NOMO-1 (cell line): Measurements from ENCODE around the gene MYBBP1A.

Experiments
- DNase-seq, 2 experiments: peaks; one replicate each; lab custom pipeline; 2025; ENCODE audit not compliant: unreplicated experiment in 2 of 2; lab: John Stamatoyannopoulos, UW

MYBBP1A gene

DNA sequence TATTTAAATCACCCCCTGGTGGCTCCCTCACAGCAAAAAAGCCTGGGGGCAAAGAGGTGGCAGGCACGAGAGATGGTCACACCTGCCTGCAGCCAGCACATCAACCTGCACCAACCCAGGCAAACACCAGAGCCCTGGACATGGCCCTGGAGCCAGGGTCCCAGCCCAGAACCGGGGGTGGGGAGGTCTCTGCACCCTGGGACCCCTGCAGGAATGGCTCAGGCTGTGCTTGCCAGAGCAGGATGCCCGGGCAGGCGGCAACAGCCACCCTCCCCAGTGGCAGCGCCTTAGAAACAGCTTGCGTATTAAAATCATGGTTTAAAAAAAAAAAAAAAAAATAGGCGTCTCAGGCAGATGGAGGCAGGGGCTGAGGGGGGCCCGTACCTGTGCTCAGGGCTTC is 16.2 kb downstream of the MYBBP1A start:
- DNase-seq: no peak

DNA sequence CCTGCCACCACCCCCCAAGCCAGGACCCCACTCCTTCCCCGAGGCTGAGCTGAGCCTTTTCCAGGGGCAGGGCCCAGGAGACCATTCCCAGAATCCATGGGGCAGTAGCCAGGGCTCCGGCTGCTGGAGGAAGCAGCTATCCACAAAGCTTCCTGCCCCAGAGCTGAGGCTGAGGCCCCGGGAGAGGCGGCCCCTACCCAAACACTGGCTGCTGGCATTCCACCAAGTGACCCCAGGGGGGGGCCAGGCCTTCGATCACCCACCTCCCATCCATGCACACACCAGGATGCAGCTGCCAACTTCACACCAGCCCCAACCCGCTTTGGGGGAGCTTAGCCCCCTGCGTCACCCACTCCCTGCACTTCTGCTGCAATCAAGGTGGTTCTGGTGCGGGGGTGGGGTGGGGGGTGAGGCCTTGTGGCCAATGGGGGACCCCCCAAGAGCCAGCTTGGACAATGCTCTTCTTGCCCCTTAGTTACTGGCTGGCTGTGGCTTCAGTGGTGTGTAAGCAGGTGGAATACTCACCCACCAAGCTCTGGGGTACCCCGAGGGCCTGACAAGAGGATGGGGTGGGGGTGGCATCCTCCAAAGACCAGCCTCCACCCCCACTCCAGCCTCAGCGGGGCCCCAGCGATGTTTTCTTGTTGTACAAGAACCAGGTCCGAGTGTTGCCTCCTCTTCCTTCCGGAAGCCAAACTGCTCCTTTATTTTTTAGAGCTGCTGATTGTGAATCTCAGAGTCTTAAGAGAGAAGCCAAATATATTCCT is 16.8 kb downstream of the MYBBP1A start:
- no peak for DNase-seq

DNA sequence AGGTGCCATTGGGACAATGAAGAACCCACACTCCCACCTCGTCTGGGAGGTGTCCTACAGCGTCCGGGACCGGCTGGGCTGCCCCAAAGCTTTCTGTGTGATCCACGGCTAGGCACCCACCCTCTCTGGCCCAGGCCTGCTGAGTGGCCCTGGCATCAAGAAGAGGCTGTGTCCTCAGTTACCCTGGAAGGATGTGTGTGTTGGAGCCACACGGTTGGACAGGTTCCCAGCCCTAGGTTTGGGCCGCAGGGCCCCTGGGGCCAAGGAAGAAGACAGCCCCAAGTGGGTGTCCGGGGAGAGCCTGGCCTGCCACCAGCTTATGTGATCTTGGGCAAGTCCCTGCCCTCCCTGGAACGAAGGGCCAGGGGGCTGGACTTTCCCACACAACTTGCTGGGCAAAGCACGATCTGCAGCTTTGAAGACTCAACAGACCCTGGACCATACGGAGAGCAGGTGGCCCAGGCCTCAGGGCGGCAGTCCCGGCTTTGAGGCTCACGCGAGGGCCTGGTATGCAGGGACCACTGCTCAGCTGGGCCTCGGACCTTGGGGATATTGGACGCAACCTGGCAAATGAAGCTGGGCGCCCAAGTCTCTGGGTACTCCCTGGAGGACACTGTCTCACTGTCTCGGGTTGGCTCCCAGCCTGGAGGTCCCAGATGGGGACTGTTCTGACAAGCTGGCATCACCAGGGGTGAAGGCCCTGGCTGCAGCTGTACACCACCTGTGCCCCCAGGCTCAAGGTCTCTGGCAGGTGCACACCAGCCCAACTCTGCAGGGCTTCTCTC is 17.5 kb downstream of the MYBBP1A start:
- no peak for DNase-seq

DNA sequence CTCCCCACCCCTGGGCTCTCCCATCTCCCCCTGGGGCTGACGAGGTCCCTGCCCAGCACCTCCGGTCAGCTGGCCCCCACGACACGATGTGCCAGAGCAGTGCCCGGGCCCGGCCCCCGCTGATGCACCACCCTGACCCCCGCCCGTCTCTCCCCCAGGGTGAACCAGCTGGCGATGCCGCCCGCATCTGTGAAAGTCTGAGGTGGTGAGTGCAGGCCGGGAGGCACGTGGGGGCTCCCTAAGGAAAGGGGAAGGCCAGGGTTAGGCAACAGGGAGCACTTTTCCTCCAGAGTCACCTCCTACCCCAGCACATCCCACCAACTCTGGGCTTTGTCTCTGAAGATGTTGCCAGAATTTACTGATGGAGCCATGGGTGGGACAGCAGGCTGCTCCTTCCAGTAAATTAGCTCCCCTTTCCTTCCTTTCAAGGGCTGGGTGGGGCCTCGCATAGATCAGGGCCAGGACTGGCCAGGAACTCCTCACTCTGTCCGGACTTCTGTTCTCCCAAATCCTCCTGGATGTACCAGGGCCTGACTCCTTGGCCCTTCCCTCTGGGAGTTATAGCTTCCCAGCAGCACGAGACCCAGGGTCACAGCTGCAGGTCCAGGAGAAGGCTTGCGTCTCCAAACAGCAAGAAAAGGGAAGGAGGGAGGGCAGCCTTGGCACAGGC is 18.3 kb downstream of the MYBBP1A start:
- DNase-seq: no peak

DNA sequence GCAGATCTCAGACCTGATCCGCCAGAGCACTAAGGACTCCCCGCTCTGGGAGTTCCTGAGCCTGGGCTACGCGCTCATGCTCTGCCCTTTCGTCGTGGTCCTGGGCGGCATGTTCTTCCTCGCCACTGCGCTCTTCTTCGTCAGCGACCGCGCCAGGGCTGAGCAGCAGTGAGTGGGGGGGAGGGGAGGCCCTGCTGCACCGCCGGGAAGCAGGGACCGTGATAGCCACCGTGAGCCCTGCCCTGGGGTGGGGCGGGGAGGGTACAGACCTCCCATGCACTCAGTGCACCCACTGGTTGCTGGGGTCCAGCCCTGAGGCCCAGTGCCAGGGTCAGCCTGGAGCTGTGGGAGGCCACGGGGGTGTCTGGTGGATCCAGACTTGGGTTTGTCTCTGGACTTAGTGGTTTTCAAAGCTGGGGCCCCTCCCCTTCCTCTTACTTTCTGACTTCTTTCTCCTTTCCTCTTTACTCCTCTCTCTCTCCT is 18.9 kb downstream of the MYBBP1A start:
- no peak for DNase-seq

DNA sequence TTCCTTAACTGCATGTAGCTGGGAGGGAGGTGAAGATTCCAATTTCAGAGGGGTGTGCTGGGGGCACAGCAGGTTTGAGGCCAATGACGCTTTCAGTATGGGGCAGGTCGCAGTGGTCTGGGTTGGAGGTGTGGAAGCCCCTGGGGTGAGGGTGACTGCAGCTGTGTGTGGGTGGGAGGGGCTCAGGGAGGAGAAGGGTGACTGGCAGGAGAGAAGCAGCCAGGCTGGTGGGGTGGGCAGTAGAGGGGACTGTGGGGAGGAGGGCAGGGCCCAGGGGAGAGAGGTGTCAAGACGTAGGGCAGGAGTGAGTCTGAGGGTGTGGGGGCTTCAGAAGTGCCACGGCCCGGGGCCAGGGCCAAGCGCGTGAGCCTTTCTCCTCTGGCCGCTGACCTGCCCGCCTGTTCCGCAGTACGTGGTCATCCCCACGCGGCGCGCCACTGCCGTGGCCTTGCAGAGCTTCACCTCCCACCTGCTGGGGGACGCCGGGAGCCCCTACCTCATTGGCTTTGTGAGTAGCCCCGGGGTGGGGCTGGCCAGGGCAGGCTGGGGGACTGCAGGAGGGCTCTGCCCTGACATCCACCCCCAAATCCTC is 19.4 kb downstream of the MYBBP1A start:
- DNase-seq: no peak

DNA sequence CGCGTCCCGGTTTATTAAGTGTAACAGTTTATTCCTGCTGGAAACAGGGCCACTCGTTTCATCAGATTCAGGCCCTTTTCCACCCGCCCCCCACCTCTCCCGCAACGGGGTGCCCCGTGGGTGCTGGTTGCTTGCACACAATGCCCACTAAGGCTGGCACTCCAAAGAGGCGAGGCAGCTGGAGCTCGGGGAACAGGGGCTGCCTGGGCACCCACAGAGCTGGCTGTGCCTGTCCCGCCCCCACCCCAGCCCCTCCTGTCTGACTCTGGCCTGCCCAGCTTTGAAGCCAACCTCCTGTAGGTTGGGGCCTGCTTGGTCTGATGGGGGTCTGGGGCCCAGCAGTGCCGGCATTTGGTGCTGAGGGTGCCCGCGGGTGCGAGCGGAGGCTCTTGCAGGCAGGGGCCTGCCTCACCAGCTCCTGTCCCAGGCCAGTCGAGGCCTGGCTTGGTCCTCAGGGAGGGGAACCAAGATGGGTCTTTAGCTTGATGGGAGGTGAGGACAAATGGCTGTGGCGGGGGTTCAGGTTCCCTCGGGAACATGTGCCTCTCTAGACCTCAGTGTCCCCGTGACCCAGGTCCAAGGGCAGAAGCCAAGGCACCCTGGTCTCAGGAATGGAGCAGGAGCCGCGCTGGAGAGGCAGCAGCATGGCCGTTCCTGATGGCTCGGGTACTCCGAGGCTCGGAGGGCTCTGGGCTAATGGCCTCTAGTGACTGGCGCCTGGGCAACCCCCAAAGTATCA is 20.1 kb downstream of the MYBBP1A start:
- DNase-seq: no peak

DNA sequence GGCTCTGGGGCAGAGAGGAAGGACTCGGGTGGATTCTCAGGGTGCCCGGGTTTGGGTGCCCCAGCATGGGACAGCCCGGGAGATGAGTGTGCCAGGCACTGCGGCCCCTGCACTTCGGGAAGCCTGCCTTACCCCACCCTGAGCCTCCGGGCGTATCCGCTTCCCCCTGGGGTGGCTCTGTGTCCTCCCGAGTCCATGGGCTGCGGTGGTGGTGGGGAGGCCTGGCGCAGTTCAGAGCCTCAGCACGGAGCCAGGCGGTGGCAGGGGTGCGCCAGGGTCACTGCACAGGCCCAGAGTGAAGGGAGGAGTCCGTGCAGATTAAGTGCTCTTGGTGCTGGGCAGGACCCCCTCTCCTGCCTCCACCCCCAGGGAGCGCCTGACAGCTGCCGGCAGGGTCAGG is 20.7 kb downstream of the MYBBP1A start:
- DNase-seq: no peak

DNA sequence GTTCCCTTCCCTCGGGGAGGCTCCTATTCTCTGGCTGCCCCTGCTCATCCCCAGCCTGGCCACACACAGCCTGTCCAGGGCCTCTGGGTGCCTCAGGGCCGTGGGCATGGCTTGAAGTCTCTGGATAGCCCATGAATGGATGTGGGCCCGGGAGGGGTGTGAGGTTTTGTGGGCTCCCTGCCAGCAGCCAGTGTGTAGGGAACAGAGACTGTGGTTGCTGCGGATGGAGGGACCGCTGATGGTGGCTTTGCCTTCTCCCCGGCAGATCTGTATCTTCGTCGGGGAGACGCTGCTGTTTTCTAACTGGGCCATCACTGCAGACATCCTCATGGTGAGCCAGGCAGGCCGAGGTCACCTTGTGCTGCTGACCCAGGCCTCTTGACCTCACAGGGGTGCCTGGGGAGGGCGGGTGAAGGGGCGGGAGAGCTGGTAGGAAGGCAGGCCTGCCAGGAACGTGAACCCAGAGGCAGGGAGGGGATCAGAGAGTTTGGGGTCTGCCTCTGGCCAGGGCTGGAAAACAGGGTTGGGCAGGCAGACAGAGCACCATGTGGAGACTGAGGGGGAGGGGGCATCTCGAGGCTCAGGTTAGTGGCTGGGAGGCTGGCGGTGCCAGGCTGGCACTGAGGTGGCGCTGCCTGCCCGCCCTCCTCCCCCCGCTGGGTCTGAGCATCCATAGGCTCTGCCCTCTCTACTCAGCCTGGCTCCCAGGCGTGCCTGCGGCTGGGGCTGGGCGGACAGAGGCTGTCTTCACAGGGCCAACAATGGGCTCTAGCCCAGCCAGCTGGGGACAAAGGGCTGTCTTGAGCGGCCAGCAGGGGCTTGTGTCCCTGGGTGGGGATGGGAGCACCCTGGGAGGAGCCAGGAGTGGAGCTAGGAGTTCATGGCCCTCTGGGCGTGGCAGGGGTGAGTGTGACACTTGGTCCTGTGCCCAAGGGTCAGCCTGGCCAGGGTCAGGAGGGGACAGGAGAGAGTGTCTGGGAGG is 21.4 kb downstream of the MYBBP1A start:
- DNase-seq: no peak

DNA sequence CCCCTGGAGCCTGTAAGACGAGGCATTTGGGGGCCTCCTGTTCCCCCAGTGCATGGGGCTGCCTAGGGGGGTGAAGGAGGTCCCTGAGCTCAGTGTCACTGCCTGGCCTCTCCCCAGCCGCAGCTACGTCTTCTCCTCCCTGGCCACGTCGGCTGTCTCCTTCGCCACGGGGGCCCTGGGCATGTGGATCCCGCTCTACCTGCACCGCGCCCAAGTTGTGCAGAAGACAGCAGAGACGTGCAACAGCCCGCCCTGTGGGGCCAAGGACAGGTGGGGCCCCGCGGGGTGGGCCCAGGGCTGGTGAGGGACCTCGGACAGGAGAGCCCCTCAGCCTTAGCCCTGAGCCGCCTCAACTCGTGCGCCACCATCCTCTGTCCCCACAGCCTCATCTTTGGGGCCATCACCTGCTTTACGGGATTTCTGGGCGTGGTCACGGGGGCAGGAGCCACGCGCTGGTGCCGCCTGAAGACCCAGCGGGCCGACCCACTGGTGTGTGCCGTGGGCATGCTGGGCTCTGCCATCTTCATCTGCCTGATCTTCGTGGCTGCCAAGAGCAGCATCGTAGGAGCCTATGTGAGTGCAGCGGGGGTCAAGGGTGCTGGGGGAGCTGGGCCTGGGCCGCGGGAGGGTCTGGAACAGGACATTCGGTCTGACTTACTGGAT is 22.2 kb downstream of the MYBBP1A start:
- no peak for DNase-seq

DNA sequence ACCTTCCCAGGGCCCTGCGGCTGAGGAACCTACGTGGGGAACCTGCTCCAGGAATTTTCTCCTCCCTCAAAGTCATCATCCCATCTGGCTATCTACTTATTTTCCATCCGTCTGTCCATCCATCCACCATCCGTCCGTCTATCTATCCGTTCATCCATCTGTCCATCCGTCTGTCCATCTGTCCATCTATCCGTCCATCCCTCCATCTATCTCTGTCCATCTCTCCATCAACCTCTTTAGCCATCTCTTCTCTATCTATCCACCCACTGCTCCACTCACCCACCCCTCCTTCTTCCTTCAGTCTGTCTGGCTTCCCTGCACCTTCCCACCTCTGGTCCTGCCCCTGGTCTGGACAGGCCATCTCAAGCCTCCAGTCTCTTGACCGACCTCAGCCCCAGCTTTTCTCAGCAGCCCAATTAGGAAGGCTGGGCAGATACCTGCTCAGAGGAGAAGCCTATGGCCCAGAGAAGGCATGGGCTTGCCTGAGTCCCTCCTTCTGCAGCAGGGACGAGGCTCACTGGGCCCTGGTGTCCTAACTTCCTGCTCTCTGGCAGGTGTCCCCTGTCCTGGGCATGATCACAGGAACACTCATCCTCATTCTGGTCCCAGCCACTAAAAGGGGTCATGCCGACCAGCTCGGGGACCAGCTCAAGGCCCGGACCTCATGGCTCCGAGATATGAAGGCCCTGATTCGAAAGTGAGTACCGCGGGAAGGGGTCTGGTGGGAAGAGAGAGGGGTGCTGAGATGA is 23.0 kb downstream of the MYBBP1A start:
- no peak for DNase-seq

DNA sequence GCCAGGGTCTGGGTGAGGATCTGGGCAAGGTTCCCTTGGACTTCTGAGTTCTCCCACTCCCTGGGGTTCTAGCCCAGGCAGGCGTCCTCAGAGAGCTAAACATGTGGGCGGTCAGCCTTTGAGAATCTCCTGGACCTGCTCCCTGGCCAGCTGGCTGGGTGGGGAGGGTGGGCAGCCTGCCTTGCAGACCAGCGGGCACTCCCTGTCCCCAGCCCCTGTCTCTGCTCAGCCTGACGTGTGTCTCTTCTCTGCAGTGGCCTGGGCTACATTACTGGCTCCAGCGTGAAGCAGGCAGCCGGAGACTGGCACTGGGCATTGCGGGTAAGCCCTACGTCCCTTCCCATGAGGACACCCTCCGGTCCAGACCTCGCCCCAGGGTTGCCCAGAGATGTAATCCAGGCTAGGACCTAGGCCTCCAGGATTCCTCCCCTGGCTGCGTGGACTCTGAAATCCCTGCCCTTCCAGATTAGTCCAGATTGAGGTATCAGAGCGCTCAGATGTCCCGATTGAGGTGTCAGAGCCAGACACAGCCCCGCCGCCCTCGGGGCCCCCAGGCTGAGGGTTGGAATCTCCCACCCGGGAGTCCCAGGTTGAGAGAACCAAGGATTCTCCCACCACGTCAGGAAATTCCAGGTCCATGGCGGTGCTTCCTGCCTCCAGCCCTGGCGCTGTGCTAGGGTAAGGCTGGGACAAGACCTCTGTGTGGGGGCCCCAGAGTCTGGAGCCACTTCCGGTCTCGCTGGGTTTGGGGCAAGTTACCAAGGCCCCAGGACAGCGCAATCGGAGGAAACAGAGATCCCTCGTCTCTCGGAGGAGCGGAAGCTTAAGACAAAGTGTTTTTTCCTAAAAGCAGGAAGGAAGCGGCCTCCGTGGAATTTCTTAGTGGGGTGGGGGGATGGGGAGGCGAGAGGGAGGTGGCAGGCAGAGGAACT is 24.1 kb downstream of the MYBBP1A start:
- no peak for DNase-seq

DNA sequence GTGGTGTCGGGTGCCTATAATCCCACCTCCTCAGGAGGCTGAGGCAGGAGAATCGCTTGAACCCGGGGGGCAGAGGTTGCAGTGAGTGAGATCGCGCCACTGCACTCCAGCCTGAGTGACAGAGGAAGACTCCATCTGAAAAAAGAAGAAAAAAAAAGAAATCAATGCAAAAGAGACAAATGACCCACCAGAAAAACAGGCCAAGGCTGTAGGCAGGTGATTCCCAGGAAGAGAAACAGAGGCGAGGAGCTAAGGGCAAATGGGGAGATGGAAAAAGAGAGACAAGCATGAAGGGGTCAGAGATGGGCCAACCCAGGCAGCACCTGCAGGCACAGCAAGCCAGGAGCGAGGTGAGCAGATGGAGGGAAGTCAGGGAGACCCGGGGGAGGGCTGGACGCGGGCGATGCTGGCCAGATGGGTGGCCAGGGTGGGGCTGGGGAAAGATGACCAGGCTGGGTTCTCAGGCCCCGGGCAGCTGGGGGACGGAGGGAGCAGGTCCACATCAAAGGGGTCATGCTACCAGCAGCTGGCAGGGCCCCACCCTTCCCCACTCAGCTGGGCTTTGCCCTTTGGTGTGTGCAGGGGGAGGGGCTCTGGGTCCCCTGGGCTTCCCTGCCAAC is 25.5 kb downstream of the MYBBP1A start:
- no peak for DNase-seq

DNA sequence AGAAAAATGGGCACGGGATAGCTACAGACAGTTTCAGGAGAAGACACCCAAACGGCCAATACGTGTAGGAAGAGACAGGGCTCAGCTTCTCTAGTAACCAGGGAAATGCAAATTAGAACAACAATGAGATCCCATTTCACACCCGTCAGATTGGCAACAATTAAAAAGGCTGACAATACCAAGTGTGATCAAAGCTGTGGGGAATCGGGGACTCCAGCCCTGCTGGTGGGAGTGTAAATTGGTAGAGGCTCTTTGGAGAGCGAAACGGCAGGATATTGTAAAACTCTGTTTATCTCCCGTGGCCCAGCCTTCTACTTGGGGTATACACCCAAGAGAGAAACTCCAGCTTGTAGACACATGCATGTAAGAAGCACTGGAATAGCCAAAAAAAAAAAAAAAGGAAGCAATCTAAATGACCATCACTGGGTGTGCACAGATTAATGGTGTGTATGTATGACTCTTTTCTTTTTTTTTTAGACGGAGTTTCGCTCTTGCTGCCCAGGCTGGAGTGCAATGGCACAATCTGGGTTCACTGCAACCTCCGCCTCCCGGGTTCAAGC is 27.5 kb downstream of the MYBBP1A start:
- DNase-seq: peak; percentile 18 to 29

DNA sequence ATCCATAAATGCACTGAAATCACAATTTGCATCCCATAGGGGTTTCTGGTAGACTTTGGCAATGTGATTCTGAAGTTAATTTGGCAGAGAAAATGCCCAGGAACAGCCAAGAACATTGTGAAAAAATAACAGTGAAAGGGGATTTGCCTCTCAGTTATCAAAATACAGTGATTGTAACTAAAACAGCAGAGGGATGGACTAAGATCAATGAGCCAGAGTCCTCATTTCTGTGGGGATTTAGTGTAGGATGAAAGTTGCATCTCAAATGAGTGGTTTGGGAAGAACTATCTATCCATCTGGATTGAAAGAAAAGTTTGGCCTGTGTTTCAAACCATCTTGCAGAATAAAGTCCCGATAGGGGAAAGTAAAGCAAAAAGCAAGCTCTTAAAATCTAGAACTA is 28.1 kb downstream of the MYBBP1A start:
- DNase-seq: no peak

DNA sequence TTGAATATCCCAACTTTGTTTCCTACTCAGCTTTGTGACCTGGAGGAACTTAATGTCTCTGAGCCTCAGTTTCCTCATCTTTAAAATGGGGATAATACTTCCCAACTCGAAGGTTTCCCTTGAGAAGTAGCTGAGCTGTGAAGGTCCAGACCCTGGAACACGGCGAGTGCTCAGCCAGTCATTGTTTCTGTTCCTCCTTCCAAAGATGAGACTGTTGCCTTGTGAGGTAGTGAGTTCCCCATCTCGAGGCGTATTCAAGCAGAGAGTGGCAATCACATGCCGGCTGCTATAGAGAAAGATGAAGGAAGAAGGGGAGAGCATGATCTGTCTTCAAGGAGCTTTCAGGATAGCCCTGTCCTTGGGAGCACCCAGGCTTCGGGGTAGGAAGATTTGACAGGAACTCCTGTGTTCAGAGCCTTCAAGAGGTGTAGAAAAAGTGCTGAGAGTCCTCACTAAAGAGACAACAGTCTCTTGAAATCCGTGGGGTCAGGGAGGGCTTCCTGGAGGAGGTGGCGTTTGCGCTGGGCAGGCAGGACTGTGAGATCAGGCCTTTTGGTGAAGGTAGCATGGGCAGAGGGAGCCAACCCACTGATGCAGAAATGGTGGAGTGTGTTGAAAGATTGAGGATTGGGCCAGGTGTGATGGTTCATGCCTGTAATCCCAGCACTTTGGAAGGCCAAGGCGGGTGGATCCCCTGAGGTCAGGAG is 29.3 kb downstream of the MYBBP1A start:
- no peak for DNase-seq
